GM12878 (cell line): ENCODE measurements around the gene RAC2. TPM values are rescaled to one million over a fixed set of nuclear protein-coding genes. Genes with fewer than 3 reads are reported as not detected.

ENCODE experiments used
- ATAC-seq: fragments of 200-7000 bp; cut with Tn5 transposase; 3 replicates; pipeline ENCODE4 v1.9.1; 2020; ENCODE audit warnings: mild to moderate bottlenecking, moderate library complexity
- BruUV-seq: library from RNA; stranded (reverse); fragments of 400-500 nt; replicated peaks from 2 replicates; lab custom pipeline; 2021; lab: Mats Ljungman, UMichigan
- CTCF ChIA-PET: fragments of 300-600 bp; sonication (Branson Sonifier 250); formaldehyde crosslinking; extraction: SDS; loops from one replicate; lab custom pipeline; 2021; ENCODE audit warnings: inconsistent platforms; lab: Yijun Ruan, JAX
- POLR2A ChIA-PET: fragments of 350-600 bp; formaldehyde crosslinking; extraction: SDS; loops from one replicate; lab custom pipeline; 2021; ENCODE audit warnings: inconsistent platforms; lab: Charles Lee
- RAD21 ChIA-PET: fragments of 300-600 bp; sonication (Branson Sonifier 250); formaldehyde crosslinking; loops from one replicate; lab custom pipeline; 2023; ENCODE audit warnings: antibody characterized with exemption; ENCODE audit not compliant: unreplicated experiment; lab: Charles Lee
- SMC1A ChIA-PET: fragments of 300-600 bp; sonication (Branson Sonifier 250); formaldehyde crosslinking; loops from one replicate; lab custom pipeline; 2023; ENCODE audit not compliant: unreplicated experiment, uncharacterized antibody; lab: Charles Lee
- DNase-seq: peaks from one replicate; pipeline ENCODE4 v3.0.0-alpha.2; 2011; ENCODE audit warnings: low read depth, low spot score
- FAIRE-seq: peaks from 3 replicates; lab custom pipeline; 2011; peaks lifted over from hg19 to GRCh38; lab: Jason Lieb, UNC
- H2AFZ ChIP-seq: 2 replicates; pipeline ENCODE4 v1.6.0; 2011; ENCODE audit warnings: low read depth, low read length, control low read depth; ENCODE audit not compliant: control insufficient read depth
- H3K27ac ChIP-seq: 2 replicates; pipeline ENCODE4 v1.5.1; 2011; ENCODE audit warnings: control low read depth; ENCODE audit not compliant: control insufficient read depth, insufficient read depth
- H3K27me3 ChIP-seq, 2 experiments: replicated peaks in 1 of 2; 2 replicates each; pipeline versions ENCODE4 v1.6.0 to v1.6.1; 2011; ENCODE audit warnings: low read length in 1 of 2; ENCODE audit not compliant: control insufficient read depth in 2 of 2, insufficient read depth in 2 of 2
- H3K36me3 ChIP-seq, 2 experiments: 2 replicates each; pipeline ENCODE4 v1.5.1; 2011; ENCODE audit warnings: low read length in 1 of 2; ENCODE audit not compliant: control insufficient read depth in 2 of 2, insufficient read depth in 2 of 2
- H3K4me1 ChIP-seq: 2 replicates; pipeline ENCODE4 v1.6.1; 2011; ENCODE audit warnings: mild to moderate bottlenecking, low read length, moderate library complexity, mixed read lengths; ENCODE audit not compliant: control insufficient read depth, insufficient read depth
- H3K4me2 ChIP-seq: 2 replicates; pipeline ENCODE4 v1.6.0; 2011; ENCODE audit warnings: control low read depth; ENCODE audit not compliant: control insufficient read depth, insufficient read depth
- H3K4me3 ChIP-seq: fragments of 200-600 bp; sonication (generic); 2 replicates; pipeline ENCODE4 v1.5.1; 2016
- H3K79me2 ChIP-seq: 2 replicates; pipeline ENCODE4 v1.6.0; 2011; ENCODE audit warnings: low read length; ENCODE audit not compliant: control insufficient read depth, insufficient read depth
- H3K9ac ChIP-seq: 2 replicates; pipeline ENCODE4 v1.8.0; 2011; ENCODE audit warnings: low read length, control low read depth, mixed read lengths; ENCODE audit not compliant: control insufficient read depth, insufficient read depth
- H3K9me3 ChIP-seq: replicated peaks from 3 replicates; pipeline ENCODE4 v1.5.1; 2011; ENCODE audit warnings: mild to moderate bottlenecking, low read length; ENCODE audit not compliant: control insufficient read depth, insufficient read depth
- H4K20me1 ChIP-seq: 2 replicates; pipeline ENCODE4 v1.6.0; 2011; ENCODE audit not compliant: control insufficient read depth, insufficient read depth
- BMI1 ChIP-seq: fragments of 450-650 bp; IDR thresholded peaks from 2 replicates; pipeline ENCODE4 v1.6.1; 2016; ENCODE audit warnings: mild to moderate bottlenecking, moderate library complexity, borderline replicate concordance
- EED ChIP-seq: sonication (generic); IDR thresholded peaks from 2 replicates; pipeline ENCODE4 v1.6.1; 2016; ENCODE audit warnings: antibody characterized with exemption, low read depth
- EZH2 ChIP-seq: IDR thresholded peaks from 2 replicates; pipeline ENCODE4 v1.6.1; 2012; ENCODE audit warnings: low read depth, mild to moderate bottlenecking, control low read depth, inconsistent platforms, low read length, borderline replicate concordance; ENCODE audit not compliant: control insufficient read depth
- IKZF2 ChIP-seq, 2 experiments: fragments of 450-650 bp; IDR thresholded peaks; 2 replicates each; pipeline ENCODE4 v1.6.1; 2017; ENCODE audit warnings: mild to moderate bottlenecking in 2 of 2, moderate library complexity in 2 of 2
- MXI1 ChIP-seq: fragments of 150-350 bp; IDR thresholded peaks from 2 replicates; pipeline ENCODE4 v1.6.1; 2011; ENCODE audit warnings: low read depth, mild to moderate bottlenecking, inconsistent platforms, low read length, improper control_type of control experiment
- NFIC ChIP-seq: IDR thresholded peaks from 2 replicates; pipeline ENCODE4 v1.6.1; 2012; ENCODE audit warnings: low read depth, mild to moderate bottlenecking, inconsistent platforms, low read length, moderate library complexity
- NRF1 ChIP-seq: conservative IDR thresholded peaks from 2 replicates; pipeline ENCODE4 v1.6.1; 2011; ENCODE audit warnings: mild to moderate bottlenecking, low read depth, low read length, improper control_type of control experiment
- RBBP5 ChIP-seq: fragments of 200-600 bp; sonication (generic); conservative IDR thresholded peaks from 2 replicates; pipeline ENCODE4 v1.6.1; 2016
- RELA ChIP-seq: fragments of 450-650 bp; IDR thresholded peaks from 2 replicates; pipeline ENCODE4 v1.8.0; 2014; ENCODE audit warnings: borderline replicate concordance; ENCODE audit not compliant: partially characterized antibody
- RFX5 ChIP-seq: IDR thresholded peaks from 2 replicates; pipeline ENCODE4 v1.6.1; 2011; ENCODE audit warnings: low read depth, low read length, improper control_type of control experiment
- RUNX3 ChIP-seq: IDR thresholded peaks from 2 replicates; pipeline ENCODE4 v1.6.1; 2012; ENCODE audit warnings: low read length, inconsistent platforms
- SMARCA5 ChIP-seq: fragments of 450-650 bp; IDR thresholded peaks from 2 replicates; pipeline ENCODE4 v1.6.1; 2017; ENCODE audit warnings: mild to moderate bottlenecking
- SMC3 ChIP-seq: IDR thresholded peaks from 2 replicates; pipeline ENCODE4 v1.6.1; 2011; ENCODE audit warnings: low read length, improper control_type of control experiment, borderline replicate concordance
- WGBS: methylation state at CpG from one replicate; pipeline ENCODE4 v1.1.6; 2016; ENCODE audit warnings: low lambda C conversion rate; ENCODE audit not compliant: insufficient replicate concordance, insufficient coverage; ENCODE audit errors: missing lambda C conversion rate; 5-methylcytosine and 5-hydroxymethylcytosine counted together
- in situ Hi-C: fragments of 300-500 bp; cut with MboI; formaldehyde crosslinking; loops from 9 replicates; pipeline ENCODE4 v1.14.3; 2018; ENCODE audit warnings: mixed read lengths
- intact Hi-C: fragments of 100-400 bp; cut with micrococcal nuclease; formaldehyde crosslinking; loops from one replicate; pipeline ENCODE4 v1.14.2; 2022; ENCODE audit not compliant: unreplicated experiment
- polyA plus RNA-seq, 11 experiments: library from polyadenylated mRNA; depleted of rRNA in 4 of 11; unstranded in 6 of 11; stranded (reverse) in 5 of 11; fragments of >200 nt; fragmentation: Nextera tagmentation in 4 of 11; fragmentation: Illumina TruSeq in 1 of 11; extraction: Ambion mirVana in 4 of 11; extraction: Trizol in 1 of 11; gene quantifications; 1 replicate in 1 of 11; 2 replicates in 10 of 11; pipeline versions ENCODE4 v1.2.1 to v1.2.3, GENCODE V29; 2011 to 2016; ENCODE audit warnings: inconsistent platforms in 2 of 11, missing spikeins in 2 of 11, low read depth in 1 of 11
- total RNA-seq, 4 experiments: library from RNA; depleted of rRNA in 3 of 4; stranded (reverse); fragments of >200 nt in 3 of 4; fragmentation: Illumina TruSeq in 1 of 4; extraction: Trizol in 1 of 4; gene quantifications; 2 replicates each; pipeline versions ENCODE4 v1.2.1 to v1.2.3, GENCODE V29; 2013 to 2021
- TF ChIP-seq, protein P1 (sequence below): fragments of 150-350 bp; IDR thresholded peaks from 2 replicates; pipeline ENCODE4 v1.6.1; 2016; ENCODE audit warnings: low read depth, low read length
- TF ChIP-seq, protein P2 (sequence below): fragments of 450-650 bp; formaldehyde crosslinking; IDR thresholded peaks from 2 replicates; pipeline ENCODE4 v1.5.0; 2022; ENCODE audit warnings: mild to moderate bottlenecking, missing genetic modification characterization

RAC2 gene
- total and polyA plus RNA-seq, 10 of the 15 experiments (the other 5 are each of a cell fraction or from before 2014, with no cell fraction given): 102 to 386 (median 304) TPM

GRCh38 chr22:37260155-37260795 lies 16.2 kb upstream of the RAC2 start (continued):
- TF ChIP-seq, protein P1, sequence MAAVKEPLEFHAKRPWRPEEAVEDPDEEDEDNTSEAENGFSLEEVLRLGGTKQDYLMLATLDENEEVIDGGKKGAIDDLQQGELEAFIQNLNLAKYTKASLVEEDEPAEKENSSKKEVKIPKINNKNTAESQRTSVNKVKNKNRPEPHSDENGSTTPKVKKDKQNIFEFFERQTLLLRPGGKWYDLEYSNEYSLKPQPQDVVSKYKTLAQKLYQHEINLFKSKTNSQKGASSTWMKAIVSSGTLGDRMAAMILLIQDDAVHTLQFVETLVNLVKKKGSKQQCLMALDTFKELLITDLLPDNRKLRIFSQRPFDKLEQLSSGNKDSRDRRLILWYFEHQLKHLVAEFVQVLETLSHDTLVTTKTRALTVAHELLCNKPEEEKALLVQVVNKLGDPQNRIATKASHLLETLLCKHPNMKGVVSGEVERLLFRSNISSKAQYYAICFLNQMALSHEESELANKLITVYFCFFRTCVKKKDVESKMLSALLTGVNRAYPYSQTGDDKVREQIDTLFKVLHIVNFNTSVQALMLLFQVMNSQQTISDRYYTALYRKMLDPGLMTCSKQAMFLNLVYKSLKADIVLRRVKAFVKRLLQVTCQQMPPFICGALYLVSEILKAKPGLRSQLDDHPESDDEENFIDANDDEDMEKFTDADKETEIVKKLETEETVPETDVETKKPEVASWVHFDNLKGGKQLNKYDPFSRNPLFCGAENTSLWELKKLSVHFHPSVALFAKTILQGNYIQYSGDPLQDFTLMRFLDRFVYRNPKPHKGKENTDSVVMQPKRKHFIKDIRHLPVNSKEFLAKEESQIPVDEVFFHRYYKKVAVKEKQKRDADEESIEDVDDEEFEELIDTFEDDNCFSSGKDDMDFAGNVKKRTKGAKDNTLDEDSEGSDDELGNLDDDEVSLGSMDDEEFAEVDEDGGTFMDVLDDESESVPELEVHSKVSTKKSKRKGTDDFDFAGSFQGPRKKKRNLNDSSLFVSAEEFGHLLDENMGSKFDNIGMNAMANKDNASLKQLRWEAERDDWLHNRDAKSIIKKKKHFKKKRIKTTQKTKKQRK: no peak
- no peak for TF ChIP-seq RUNX3

DNA sequence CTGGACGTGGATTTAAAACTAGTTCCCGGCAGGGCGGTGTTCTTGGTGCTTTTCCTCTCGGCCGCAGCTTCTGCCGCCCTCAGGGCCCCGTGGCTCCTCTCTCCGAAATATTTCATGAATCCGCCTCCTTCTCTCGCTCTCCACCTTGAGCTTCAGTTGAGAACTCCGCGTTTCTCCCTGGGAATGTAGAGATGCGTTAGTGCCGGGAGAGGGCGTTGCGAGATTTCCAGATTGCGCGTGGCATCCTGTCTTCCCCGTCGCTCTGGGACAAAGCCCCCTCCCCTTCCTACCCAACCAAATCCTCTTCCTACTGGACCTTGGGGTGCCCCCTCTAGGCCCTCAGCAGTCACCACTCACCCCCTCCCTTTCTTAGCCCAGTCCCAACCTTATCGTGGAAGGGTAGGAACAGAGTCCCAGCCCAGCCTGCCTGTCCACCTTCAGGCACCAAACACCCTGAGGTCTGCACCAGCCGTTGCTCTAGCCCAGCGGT lies 15.5 kb upstream of the RAC2 start:
- DNase-seq: no peak
- POLR2A ChIA-PET: interaction anchor here (0.7 to 2.9 kb wide), 10 partner anchors 12 to 111 kb away, joined by 3 to 51 read pairs (median 6); partner anchors contain the start of gene RAC2
- Histone ChIP-seq H2AFZ (peak overlapping the region; percentile 22), H4K20me1 (no peaks in the 10 kb centered on the region), H3K4me1 (peaks cover 8% of the 10 kb centered on the region; the same call in 1 of the 2 replicates), H3K4me3 (no peak overlapping the region), H3K27me3 (no peaks in the 10 kb centered on the region), H3K27ac (no peak overlapping the region), H3K9ac (no peak overlapping the region), H3K36me3 (no peaks in the 10 kb centered on the region), H3K9me3 (peaks cover 8% of the 10 kb centered on the region; the same call in 2 of the 3 replicates), H3K4me2 (peak overlapping the region; percentile 31), H3K79me2 (no peaks in the 10 kb centered on the region)
- peak; percentile 40 for ATAC-seq
- RAD21 ChIA-PET: interaction anchor here (0.9 to 4.9 kb wide), 21 partner anchors 8 to 307 kb away, joined by 3 to 132 read pairs (median 12); partner anchors contain the start of gene RAC2
- WGBS: 44% methylated on average over 23 of the region's 23 CpGs
- SMC1A ChIA-PET: interaction anchor here (0.7 to 5.9 kb wide), 23 partner anchors 9 to 399 kb away, joined by 3 to 165 read pairs (median 13); partner anchors contain the start of genes C1QTNF6 and RAC2
- intact Hi-C loops: loop anchor here (2.0 kb wide), 2 partner anchors 35 to 181 kb away; no protein-coding TSS in a partner anchor
- CTCF ChIA-PET: interaction anchor here (0.7 to 5.9 kb wide), 44 partner anchors 8 to 398 kb away, joined by 3 to 265 read pairs (median 8); partner anchors contain the start of genes CYTH4, IL2RB, KCTD17 and RAC2
- in situ Hi-C loops: loop anchor here (5.0 kb wide), 1 partner anchor 198 kb away; no protein-coding TSS in a partner anchor
- no TSS peak for BruUV-seq
- FAIRE-seq: no peak
- peak; percentile 63; the same call in 1 of the 2 replicates for TF ChIP-seq SMARCA5
- TF ChIP-seq EZH2: no peak
- no peak for TF ChIP-seq RELA
- TF ChIP-seq MXI1: 0 out of 2 replicates have a peak, but pooled peaks have one; percentile 50
- TF ChIP-seq, protein P2, sequence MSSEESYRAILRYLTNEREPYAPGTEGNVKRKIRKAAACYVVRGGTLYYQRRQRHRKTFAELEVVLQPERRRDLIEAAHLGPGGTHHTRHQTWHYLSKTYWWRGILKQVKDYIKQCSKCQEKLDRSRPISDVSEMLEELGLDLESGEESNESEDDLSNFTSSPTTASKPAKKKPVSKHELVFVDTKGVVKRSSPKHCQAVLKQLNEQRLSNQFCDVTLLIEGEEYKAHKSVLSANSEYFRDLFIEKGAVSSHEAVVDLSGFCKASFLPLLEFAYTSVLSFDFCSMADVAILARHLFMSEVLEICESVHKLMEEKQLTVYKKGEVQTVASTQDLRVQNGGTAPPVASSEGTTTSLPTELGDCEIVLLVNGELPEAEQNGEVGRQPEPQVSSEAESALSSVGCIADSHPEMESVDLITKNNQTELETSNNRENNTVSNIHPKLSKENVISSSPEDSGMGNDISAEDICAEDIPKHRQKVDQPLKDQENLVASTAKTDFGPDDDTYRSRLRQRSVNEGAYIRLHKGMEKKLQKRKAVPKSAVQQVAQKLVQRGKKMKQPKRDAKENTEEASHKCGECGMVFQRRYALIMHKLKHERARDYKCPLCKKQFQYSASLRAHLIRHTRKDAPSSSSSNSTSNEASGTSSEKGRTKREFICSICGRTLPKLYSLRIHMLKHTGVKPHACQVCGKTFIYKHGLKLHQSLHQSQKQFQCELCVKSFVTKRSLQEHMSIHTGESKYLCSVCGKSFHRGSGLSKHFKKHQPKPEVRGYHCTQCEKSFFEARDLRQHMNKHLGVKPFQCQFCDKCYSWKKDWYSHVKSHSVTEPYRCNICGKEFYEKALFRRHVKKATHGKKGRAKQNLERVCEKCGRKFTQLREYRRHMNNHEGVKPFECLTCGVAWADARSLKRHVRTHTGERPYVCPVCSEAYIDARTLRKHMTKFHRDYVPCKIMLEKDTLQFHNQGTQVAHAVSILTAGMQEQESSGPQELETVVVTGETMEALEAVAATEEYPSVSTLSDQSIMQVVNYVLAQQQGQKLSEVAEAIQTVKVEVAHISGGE (CRISPR knock-in tag): no peak
- no peak for TF ChIP-seq RFX5
- no peak for TF ChIP-seq NFIC
- no peak for TF ChIP-seq NRF1
- peak; percentile 53 to 62; a peak in 3 of 4 replicates for TF ChIP-seq IKZF2 (IDR thresholded peaks at IDR 0.05)
- no peak for TF ChIP-seq RBBP5
- peak; percentile 51; the same call in 1 of the 2 replicates for TF ChIP-seq SMC3
- 0 out of 2 replicates have a peak, but pooled peaks have one; percentile 33 for TF ChIP-seq EED
- no peak for TF ChIP-seq BMI1
